VCaP (cell line): ENCODE data around the gene NFASC.

Experiments used
- H3K27ac ChIP-seq: fragments of 450-650 bp; 2 replicates; pipeline ENCODE4 v1.5.1; 2017
- CTCF ChIP-seq: fragments of 450-650 bp; conservative IDR thresholded peaks from 2 replicates; pipeline ENCODE4 v1.5.1; 2017; ENCODE audit warnings: mild to moderate bottlenecking, moderate library complexity

NFASC gene

GRCh38 chr1:204925701-204926100, 55.0 kb downstream of the NFASC start:
- H3K27ac ChIP-seq, result peak overlapping the region; percentile 62; the same call in 1 of the 2 replicates
- no peak for TF ChIP-seq CTCF

- TF ChIP-seq CTCF, result no peak
- H3K27ac ChIP-seq, result no peak overlapping the region
These were observed 57.3 kb downstream of the NFASC start for GRCh38 chr1:204927673-204928641.

GRCh38 chr1:204928671-204929486, 58.2 kb downstream of the NFASC start:
- TF ChIP-seq CTCF, result no peak
- H3K27ac ChIP-seq, result no peak overlapping the region

- TF ChIP-seq CTCF, result no peak
- no peak overlapping the region for H3K27ac ChIP-seq
These were observed 59.0 kb downstream of the NFASC start for GRCh38 chr1:204929487-204930154.

GRCh38 chr1:204930155-204930523, 59.5 kb downstream of the NFASC start:
- no peak for TF ChIP-seq CTCF
- H3K27ac ChIP-seq, result no peak overlapping the region

- H3K27ac ChIP-seq, result peak overlapping the region; percentile 30; the same call in 1 of the 2 replicates
- no peak for TF ChIP-seq CTCF
These were observed 60.7 kb downstream of the NFASC start for GRCh38 chr1:204931313-204931712.
